PC-3 (cell line): ENCODE measurements around the gene ALPG. TPM values are rescaled to one million over a fixed set of nuclear protein-coding genes. Genes with fewer than 3 reads are reported as not detected.

ENCODE experiments used
- ATAC-seq: fragments of 200-7000 bp; cut with Tn5 transposase; 2 replicates; pipeline ENCODE4 v1.9.1; 2020; ENCODE audit warnings: mild to moderate bottlenecking, moderate library complexity
- BruUV-seq: library from RNA; stranded (reverse); fragments of 400-500 nt; replicated peaks from 2 replicates; lab custom pipeline; 2021; lab: Mats Ljungman, UMichigan
- CTCF ChIA-PET: fragments of 300-600 bp; sonication (Branson Sonifier 250); formaldehyde crosslinking; loops from one replicate; lab custom pipeline; 2022; ENCODE audit warnings: antibody characterized with exemption; lab: Charles Lee
- POLR2A ChIA-PET: fragments of 300-600 bp; sonication (Branson Sonifier 250); formaldehyde crosslinking; loops from one replicate; lab custom pipeline; 2022; ENCODE audit warnings: antibody characterized with exemption; ENCODE audit not compliant: unreplicated experiment; lab: Charles Lee
- DNase-seq: peaks from one replicate; pipeline ENCODE4 v3.0.0-alpha.2; 2015
- H2AFZ ChIP-seq: fragments of 300-600 bp; sonication (generic); 2 replicates; pipeline ENCODE4 v1.6.0; 2016; ENCODE audit warnings: antibody characterized with exemption, low read length
- H3F3A ChIP-seq: fragments of 300-600 bp; sonication (generic); one replicate; pipeline ENCODE4 v1.6.0; 2017; ENCODE audit warnings: antibody characterized with exemption, low read length, control low read depth, mild to moderate bottlenecking; ENCODE audit not compliant: unreplicated experiment
- H3K27ac ChIP-seq: fragments of 300-600 bp; sonication (generic); 2 replicates; pipeline ENCODE4 v1.5.1; 2016; ENCODE audit warnings: mild to moderate bottlenecking, low read length
- H3K27me3 ChIP-seq: fragments of 300-600 bp; sonication (generic); 2 replicates; pipeline ENCODE4 v1.6.1; 2016; ENCODE audit warnings: low read length, mixed read lengths
- H3K36me3 ChIP-seq: fragments of 300-600 bp; sonication (generic); 2 replicates; pipeline ENCODE4 v1.6.1; 2016; ENCODE audit warnings: low read depth, mixed run types, low read length, mixed read lengths
- H3K4me1 ChIP-seq: fragments of 300-600 bp; sonication (generic); 2 replicates; pipeline ENCODE4 v1.5.1; 2016; ENCODE audit warnings: low read length; ENCODE audit not compliant: insufficient read depth
- H3K4me2 ChIP-seq: fragments of 300-600 bp; sonication (generic); 2 replicates; pipeline ENCODE4 v1.6.0; 2016; ENCODE audit warnings: low read length
- H3K4me3 ChIP-seq: fragments of 300-600 bp; sonication (generic); 2 replicates; pipeline ENCODE4 v1.5.1; 2016; ENCODE audit warnings: mild to moderate bottlenecking, low read length, mixed read lengths
- H3K79me2 ChIP-seq: fragments of 300-600 bp; sonication (generic); 2 replicates; pipeline ENCODE4 v1.6.1; 2017; ENCODE audit warnings: low read length, mixed read lengths
- H3K9ac ChIP-seq: fragments of 300-600 bp; sonication (generic); 2 replicates; pipeline ENCODE4 v1.6.0; 2016; ENCODE audit warnings: mild to moderate bottlenecking, low read length
- H3K9me2 ChIP-seq: fragments of 300-600 bp; sonication (generic); replicated peaks from 2 replicates; pipeline ENCODE4 v1.6.1; 2016; ENCODE audit warnings: mixed run types, low read length, mixed read lengths
- H3K9me3 ChIP-seq: fragments of 300-600 bp; sonication (generic); 2 replicates; pipeline ENCODE4 v1.6.1; 2016; ENCODE audit warnings: low read length, mixed read lengths
- H4K20me1 ChIP-seq: fragments of 300-600 bp; sonication (generic); 2 replicates; pipeline ENCODE4 v1.6.1; 2016; ENCODE audit warnings: low read length, mixed read lengths
- CTCF ChIP-seq: fragments of 300-600 bp; sonication (generic); conservative IDR thresholded peaks from 2 replicates; pipeline ENCODE4 v1.5.1; 2017; ENCODE audit warnings: antibody characterized with exemption, low read depth, mild to moderate bottlenecking, low read length
- EZH2 ChIP-seq: fragments of 300-600 bp; sonication (generic); IDR thresholded peaks from one replicate; pipeline ENCODE4 v1.6.1; 2017; ENCODE audit warnings: antibody characterized with exemption, mild to moderate bottlenecking, low read length; ENCODE audit not compliant: unreplicated experiment
- EZH2phosphoT487 ChIP-seq: fragments of 300-600 bp; sonication (generic); IDR thresholded peaks from 2 replicates; pipeline ENCODE4 v1.6.1; 2018; ENCODE audit warnings: mild to moderate bottlenecking, antibody characterized with exemption, low read length, borderline replicate concordance
- intact Hi-C: fragments of 100-400 bp; cut with micrococcal nuclease; formaldehyde crosslinking; loops from 2 replicates; pipeline ENCODE4 v1.9.0; 2023
- total RNA-seq: library from RNA; depleted of rRNA; stranded (reverse); fragments of >200 nt; gene quantifications from 2 replicates; pipeline ENCODE4 v1.2.3, GENCODE V29; 2014

ALPG gene
- total RNA-seq, 1 experiment from 2014 or later: 0.18 TPM

GRCh38 chr2:232438091-232438490 lies 31.4 kb downstream of the ALPG start:
- ChIA-PET POLR2A (no interaction called here), CTCF (no interaction called here)
- DNase-seq (no peak), ATAC-seq (no peak)
- no peaks in the 10 kb centered on the region for H3K36me3 ChIP-seq
- no peaks in the 10 kb centered on the region for H3K79me2 ChIP-seq
- H3K4me2 ChIP-seq: no peak overlapping the region
- H3K9me3 ChIP-seq: no peaks in the 10 kb centered on the region
- H3K4me1 ChIP-seq: no peaks in the 10 kb centered on the region
- H3K27ac ChIP-seq: no peak overlapping the region
- intact Hi-C loops: no loop called here
- TF ChIP-seq EZH2phosphoT487 (no peak), EZH2 (no peak), CTCF (no peak)
- H3K9ac ChIP-seq: no peak overlapping the region
- H3F3A ChIP-seq: no peaks in the 10 kb centered on the region
- H4K20me1 ChIP-seq: no peaks in the 10 kb centered on the region
- H3K27me3 ChIP-seq: no peaks in the 10 kb centered on the region
- BruUV-seq: no TSS peak
- H3K9me2 ChIP-seq: no peaks in the 10 kb centered on the region
- no peak overlapping the region for H2AFZ ChIP-seq
- H3K4me3 ChIP-seq: no peak overlapping the region

DNA sequence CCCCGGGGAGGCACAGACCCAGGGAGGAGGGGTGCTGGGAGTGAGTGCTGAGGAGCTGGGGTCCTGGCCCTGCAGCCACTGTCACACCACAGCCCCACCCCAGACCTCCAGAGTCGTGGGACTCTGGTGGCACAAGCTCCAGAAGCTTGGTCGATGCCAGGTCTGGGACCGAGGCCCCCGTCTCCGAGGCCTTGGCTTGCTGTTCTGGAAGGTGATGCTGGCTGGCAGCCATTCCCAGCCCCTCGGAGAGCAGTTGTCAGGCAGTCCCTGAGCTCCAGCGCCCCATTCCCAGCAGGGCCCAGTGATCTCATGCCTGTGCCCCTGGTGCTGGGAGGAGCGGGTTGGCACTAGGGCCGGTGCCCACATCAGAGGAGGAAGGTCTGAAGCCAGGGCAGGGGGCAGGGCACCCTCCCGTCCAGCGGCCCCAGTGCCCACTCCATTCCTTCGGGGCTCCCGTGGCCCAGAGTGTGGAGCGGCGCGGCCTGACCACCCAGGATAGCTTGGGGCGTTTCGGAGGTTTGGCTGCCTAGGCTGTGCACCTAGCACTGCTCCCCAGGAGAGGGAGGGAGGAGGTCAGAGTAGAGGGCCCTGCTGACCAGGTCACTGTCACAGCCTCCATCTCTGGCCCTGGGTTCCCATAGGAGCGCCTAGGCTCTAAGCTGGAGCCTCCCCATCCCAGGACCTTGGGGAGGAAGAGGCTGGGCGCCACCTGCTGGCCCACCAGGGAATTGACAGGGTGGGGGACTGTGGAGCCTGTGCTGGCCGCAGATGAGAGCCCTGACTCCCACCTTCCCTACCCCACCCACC lies 32.5 kb downstream of the ALPG start:
- POLR2A ChIA-PET: no interaction called here
- Histone ChIP-seq H3K9me3 (no peaks in the 10 kb centered on the region), H3K79me2 (no peaks in the 10 kb centered on the region), H3K36me3 (no peaks in the 10 kb centered on the region), H3F3A (no peaks in the 10 kb centered on the region), H2AFZ (no peak overlapping the region), H3K4me2 (no peak overlapping the region), H3K9me2 (no peaks in the 10 kb centered on the region), H4K20me1 (no peaks in the 10 kb centered on the region), H3K4me1 (no peaks in the 10 kb centered on the region), H3K9ac (no peak overlapping the region), H3K4me3 (no peak overlapping the region), H3K27ac (no peak overlapping the region), H3K27me3 (no peaks in the 10 kb centered on the region)
- ATAC-seq (peak; percentile 67), DNase-seq (peak; percentile 40)
- TF ChIP-seq EZH2: no peak
- peak; percentile 36 for TF ChIP-seq CTCF
- TF ChIP-seq EZH2phosphoT487: no peak
- CTCF ChIA-PET: interaction anchor here (0.6 to 1.1 kb wide), 2 partner anchors 53 to 75 kb away, joined by 6 to 10 read pairs; no protein-coding TSS in a partner anchor
- no TSS peak for BruUV-seq
- intact Hi-C loops: no loop called here

DNA sequence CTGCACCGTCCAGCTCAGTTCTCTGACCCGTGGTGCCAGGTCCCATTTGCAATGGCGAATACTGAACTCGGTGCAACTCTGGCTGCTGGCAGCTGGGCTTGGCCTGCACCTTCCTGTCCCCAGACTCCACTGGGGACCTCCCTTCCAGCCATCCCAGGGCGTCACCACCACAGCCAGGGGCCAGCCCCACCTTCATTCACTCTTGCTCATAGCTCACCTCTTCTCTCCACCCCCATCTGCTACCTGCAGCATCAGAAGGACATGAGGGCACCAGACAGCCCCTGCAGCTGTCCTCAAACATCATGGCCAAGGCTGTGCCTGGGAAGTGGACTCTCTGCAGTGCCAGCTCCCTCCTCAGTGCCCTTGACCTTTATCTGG lies 33.1 kb downstream of the ALPG start:
- Histone ChIP-seq H3K79me2 (no peaks in the 10 kb centered on the region), H2AFZ (no peak overlapping the region), H3K4me1 (no peaks in the 10 kb centered on the region), H3K4me2 (no peak overlapping the region), H3K4me3 (no peak overlapping the region), H3K9me3 (no peaks in the 10 kb centered on the region), H4K20me1 (no peaks in the 10 kb centered on the region), H3K27me3 (no peaks in the 10 kb centered on the region), H3K27ac (no peak overlapping the region), H3F3A (no peaks in the 10 kb centered on the region), H3K9ac (no peak overlapping the region), H3K36me3 (no peaks in the 10 kb centered on the region), H3K9me2 (no peaks in the 10 kb centered on the region)
- ATAC-seq (peak; percentile 7), DNase-seq (no peak)
- ChIA-PET CTCF (interaction anchor here (1.1 kb wide), 1 partner anchor 54 kb away, joined by 10 read pairs; no protein-coding TSS in a partner anchor), POLR2A (no interaction called here)
- no peak for TF ChIP-seq EZH2
- peak; percentile 29; the same call in 1 of the 2 replicates for TF ChIP-seq CTCF
- TF ChIP-seq EZH2phosphoT487: no peak
- BruUV-seq: no TSS peak
- intact Hi-C loops: loop anchor here (1.0 to 2.0 kb wide), 4 partner anchors 54 to 587 kb away; no protein-coding TSS in a partner anchor
